SIG-M5 treated with dmso at 0.1 percent for 504 hours (cell line): ENCODE measurements around the gene XIRP1.

Source experiments
- DNase-seq: peaks from one replicate; lab custom pipeline; 2025; ENCODE audit not compliant: unreplicated experiment; lab: John Stamatoyannopoulos, UW

XIRP1 gene

DNA sequence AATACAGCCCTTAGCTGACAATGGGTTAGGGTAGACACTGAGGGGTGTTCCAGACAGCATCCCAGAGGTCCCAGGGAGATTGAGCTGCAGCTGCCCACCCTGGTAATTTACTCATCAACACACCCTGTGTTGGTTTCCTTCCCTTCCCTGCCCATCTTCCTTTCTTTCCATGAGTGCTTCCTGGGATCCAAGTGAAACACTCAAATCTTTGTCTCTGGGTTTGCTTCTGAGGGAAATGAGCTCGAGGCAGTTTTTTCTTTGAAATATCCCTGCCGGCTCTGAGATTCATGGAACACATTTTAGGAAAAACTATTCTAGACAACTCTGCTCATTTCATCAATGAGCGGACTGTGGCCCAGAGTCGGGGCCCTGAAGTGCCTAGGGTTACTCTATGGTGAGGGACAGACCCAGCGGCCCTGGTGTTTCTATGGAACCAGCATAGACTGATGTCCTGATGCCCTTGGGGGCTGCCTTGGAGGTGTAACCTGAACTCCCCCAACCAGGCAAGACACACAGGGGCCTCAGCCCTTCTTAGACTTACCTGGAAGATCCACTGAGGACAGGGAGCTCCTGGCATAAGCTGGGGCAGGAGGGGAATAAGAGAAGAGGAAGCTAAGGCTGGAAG is 24.1 kb downstream of the XIRP1 start:
- DNase-seq: no peak

DNA sequence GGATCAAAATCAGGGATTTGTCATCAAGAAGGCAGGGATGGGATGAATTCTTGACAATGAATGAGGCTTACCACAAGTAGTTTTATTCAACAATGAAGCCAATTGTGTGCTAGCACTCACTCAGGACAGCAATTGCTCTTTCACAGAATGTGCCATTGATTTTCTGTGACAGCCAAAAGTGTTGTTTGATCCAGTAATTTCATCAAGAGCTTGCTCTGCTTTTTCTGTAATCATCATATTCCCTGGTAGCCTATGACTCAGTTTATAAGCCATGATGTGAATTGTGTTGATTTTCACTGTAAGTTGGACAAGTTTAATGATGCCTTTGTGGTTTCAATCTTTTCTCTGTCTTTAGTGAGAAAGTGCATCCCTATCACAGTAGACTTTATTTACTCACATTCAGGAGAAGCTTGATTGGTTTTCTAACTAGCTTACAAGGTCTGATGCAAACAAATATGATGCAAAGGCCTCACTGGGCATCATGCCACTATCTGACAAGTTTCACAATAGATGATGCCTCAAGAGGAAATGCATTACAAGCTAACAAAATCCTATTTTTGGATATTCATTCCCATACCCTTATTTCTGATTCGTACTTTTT is 25.4 kb downstream of the XIRP1 start:
- DNase-seq: peak; percentile 60

DNA sequence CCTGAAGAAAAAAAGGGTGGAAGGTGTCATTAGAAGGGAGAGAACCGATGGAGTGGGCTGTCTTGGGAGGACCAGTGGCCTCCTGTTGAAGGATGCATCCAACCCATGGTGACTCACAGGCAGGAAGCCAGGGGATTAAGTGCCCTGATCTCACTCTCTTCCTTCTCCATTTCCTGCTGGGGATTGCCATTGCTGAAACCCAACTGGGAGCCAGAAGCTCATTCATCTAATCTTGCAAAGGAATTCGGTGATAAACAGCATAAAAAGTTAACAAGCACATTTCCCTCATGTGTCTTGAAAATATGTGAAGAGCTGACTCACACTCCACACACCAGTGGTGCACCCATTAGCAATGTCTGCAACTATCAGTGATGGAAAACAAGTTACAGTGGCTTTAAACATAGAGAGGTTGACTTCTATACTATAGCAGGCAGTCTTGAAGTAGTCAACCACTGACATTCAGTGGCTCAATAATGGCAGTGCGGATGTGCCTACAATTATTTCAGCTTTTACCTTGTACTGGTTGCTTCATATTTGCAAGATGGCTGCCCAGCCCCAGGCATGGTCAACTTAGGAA is 26.2 kb downstream of the XIRP1 start:
- DNase-seq: no peak

DNA sequence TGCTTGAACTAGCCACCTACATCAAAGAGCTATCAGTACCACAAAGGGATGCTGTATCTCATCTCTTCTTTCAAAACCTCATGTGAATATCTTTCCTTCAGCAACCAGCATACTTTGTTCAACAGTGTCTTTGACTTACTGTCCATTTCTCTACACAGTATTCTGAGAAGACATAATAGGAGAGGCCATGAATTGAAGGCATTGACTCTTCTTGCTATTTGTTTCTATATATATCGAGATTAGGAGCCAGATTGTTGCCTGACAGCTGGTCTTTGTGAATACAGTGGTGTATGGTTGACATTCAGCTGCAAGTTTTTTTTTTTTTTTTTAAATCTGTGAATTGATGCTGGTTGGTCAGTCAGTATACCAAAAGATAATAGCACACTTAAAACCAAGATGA is 26.9 kb downstream of the XIRP1 start:
- no peak for DNase-seq

DNA sequence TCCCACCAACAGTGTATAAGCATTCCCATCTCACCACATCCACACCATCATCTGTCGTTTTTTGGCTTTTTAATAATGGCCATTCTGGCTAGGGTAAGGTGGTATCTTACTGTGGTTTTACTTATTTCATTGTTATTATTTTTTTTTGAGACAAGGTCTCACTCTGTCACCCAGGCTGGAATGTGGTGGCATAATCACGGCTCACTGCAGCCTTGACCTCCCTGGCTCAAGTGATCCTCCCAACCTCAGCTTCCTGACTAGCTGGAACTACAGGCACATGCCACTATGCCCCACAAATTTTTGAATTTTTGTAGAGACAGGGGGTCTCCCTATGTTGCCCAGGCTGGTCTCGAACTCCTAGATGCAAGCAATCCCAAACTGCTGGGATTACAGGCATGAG is 28.0 kb downstream of the XIRP1 start:
- no peak for DNase-seq

DNA sequence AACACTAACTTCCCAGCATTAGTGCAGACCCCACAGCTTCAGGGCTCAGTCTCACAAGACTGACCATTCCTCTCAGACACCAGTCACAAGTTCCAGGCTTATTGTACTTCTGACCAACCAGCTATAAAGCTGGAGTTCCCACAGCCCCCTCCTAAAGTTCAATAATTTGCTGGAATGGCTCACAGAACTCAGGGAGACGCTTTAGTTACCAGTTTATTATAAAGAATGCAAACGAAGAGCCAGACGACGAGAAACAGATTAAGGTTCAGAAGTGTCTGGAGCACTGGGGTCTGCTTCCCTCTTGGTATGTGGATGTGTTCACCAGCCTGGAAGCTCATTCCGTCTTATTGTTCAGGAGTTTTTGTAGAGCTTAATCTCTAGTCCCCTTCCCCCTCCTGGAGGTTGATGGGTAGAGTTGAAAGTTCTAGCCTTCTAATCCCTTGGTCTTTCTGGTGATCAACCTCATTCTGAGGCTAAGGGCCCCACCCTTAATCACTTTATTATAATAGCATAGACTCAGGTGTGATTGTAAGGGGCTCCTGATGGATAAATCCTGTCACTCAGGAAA is 34.2 kb downstream of the XIRP1 start:
- no peak for DNase-seq

DNA sequence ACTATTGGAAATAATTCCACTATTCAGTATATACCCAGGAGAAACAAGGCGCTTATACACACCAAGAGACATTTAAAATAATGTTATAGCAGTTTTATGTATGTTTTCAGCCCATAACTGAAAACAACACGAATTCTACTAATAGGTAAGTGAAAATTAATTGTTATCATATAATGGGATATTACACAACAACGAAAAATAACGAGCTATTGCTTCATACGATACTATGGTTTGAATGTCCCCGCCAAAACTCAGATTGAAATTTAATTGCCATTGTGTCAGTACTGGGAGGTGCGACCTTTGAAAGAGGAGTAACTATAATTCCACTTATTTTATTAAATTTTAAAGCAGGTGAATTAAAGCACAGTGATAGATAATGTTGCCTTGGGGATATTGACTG is 35.0 kb downstream of the XIRP1 start:
- no peak for DNase-seq

DNA sequence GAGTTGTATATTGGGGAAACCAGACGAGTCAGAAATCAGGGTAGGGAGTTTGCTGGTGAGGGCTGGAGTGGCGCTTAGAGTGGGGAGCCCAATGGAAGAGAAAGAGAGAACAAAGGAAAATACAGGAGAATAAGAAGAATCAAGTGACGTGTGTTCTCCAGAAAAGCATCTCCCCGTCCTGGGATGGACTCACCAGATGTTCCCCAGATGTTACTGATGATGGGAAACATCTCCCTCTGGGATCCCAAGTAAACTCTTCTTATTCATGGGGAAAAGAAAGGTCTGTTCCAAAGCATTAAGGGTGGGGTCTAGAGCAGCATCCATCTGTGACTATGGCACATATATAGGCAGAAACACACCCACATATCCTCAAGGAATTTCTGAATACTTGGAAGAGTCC is 36.0 kb downstream of the XIRP1 start:
- no peak for DNase-seq

DNA sequence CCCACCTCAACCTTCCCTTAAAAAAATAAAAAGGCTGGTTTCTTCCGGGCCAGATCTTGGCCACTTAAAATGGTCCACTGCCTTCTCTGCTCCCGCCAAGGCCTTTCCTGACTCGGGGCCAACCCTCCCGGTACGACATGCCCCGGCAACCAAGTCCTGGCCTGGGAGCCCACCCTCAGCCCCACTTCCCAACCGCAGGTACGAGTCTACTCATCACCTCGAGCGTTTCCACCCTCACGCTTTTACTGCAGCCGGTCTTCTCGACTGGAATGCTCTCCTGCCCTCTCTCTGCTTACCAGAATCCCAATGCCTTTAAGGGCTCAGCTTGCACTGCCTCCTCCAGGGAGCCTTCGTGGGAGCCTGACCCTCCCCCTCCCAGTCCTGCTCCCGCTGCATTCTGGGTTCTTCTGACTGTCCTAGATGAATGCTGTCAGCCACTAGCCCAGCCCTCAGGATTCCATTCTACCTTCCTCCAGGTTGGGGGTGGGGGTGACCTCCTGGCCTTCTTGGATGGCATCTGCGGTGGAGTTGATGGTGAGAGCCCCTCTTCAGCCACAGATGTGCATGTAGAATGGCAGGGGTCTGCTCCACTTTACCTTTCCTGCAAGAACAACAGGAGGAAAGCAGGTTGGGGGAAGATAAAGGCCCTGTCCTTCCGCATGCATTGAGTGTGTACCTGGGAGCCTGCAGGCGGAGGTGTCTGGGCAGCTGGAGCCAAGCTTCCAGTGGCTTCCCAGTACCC is 37.9 kb downstream of the XIRP1 start:
- no peak for DNase-seq

DNA sequence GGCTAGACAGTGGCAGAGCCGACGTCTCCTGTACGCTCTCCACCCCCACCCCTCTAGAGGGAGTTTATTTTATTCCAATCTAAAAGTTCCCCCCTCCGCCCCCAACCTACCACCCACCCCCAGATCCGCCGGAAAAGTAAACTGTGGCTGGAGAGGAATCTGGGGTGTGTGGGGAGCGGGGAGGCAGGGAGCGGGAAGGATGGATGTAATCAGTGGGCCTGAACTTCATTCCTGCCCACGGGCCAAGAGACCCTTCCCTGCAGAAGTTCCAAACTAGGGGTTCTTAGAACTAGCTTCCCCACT is 38.5 kb downstream of the XIRP1 start:
- DNase-seq: no peak

DNA sequence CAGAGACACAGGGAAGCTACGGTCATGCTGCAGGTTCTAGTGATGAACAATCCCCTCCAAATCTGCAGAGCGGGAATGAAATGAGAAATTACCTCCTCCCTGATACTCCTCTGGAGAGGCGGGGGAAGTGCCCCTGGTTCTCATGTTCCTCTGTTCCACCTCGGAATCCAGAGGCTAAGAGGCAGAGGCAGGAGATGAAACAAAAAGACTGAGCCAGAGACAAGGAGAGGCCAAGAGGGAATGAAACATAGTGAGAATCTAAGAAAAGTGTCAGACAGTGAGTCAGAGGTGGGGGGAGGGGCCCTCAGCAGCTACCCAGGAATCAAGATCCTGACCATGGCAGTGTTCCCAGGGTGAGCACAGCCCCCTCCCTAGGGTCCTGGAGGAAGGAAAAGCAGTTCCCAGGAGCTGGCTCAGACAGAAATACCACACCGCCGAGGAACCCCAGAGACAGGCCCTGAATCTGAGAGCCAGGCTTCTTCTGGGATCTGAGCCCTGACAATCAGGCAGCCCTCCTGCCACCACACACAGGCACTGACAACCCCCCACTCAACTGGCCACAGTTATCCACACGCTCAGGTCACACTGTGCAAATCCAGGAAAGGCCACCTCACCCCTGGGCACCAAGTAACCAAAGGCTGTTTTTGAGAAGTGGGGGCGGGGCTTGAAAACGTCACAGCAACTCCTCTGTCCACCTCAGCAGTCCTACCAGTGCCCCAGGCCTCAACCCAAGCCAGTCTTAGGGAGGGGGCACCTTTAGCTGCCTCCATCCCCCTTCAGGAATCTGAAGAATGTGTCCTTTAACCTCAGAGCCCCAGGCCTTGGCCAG is 41.4 kb downstream of the XIRP1 start:
- peak; percentile 42 for DNase-seq

DNA sequence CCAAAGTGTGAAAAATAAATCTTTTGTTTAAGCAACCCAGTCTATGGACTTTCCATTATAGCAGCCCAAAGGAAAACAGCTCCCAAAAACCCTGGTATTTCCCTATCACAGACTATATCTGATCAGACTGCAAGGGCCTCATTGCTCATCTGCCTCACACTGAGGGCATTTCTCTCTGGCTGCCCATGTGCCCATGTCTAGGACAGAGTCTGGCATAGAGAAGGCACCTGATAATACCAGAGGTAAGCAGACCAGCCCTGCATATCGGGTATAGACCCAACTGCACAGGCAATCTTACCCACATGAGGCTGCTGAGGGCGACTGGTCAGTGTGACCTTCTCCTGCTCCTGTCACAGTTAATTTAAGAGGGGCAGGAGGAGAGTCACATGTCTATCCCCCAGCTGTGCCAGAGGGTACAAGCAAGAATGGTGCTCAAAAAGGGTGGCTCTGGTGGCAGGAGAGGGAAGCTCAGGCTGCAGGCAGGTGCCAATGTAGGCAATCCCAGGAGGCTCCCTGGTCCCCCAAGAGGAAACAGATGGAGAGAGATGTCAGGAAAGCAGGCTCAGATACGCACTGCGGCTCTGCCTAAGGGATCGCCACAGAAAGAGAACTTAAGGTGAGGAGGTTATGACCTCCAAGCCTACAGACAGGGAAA is 42.1 kb downstream of the XIRP1 start:
- no peak for DNase-seq

DNA sequence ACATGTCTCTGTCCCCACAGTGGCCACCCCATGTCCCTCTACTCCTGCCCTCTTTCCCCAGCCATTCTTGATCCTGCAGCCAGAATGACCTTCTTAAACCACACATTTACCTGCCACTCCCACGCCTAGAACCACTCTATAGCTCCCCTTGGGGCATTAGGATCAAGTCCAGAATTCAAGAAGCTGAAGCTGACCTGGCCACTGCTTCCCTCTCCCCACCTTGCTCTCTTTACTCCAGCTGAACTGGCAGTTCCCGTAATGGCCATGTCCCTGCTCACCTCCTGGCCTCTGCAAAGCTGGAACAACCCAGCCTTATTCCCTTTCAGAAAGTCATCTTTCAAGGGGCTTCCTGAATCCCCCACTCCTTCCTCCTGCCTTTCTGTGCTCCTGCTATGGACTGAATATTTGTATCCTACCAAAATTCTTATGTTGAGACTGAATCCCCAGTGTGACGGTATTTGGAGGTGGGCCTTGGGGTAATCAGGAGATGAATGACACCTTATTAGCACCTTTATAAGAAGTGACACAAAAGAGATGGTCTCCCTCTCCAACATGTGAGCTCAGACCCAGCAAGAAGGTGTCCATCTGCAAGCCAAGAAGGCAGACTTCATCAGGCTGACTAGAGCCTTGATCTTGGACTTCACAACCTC is 42.8 kb downstream of the XIRP1 start:
- DNase-seq: no peak

DNA sequence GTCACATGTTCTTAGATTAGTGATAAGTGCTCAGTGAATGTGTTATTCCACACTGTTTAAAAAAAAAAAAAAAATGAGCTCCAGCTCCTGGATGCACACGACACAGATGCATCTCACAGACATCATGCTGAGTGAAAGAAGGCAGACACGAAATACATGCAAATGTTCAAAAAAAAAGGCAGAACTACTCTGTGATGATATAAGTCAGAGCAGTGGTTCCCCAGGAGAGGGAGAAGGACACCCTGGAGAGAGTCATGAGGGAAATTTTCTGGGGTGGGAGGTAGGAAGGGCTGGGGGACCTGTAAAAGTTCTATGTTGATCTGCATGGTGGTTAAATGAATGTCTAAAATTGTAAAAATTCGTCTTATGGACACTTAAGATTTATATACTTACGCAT is 43.3 kb downstream of the XIRP1 start:
- no peak for DNase-seq

DNA sequence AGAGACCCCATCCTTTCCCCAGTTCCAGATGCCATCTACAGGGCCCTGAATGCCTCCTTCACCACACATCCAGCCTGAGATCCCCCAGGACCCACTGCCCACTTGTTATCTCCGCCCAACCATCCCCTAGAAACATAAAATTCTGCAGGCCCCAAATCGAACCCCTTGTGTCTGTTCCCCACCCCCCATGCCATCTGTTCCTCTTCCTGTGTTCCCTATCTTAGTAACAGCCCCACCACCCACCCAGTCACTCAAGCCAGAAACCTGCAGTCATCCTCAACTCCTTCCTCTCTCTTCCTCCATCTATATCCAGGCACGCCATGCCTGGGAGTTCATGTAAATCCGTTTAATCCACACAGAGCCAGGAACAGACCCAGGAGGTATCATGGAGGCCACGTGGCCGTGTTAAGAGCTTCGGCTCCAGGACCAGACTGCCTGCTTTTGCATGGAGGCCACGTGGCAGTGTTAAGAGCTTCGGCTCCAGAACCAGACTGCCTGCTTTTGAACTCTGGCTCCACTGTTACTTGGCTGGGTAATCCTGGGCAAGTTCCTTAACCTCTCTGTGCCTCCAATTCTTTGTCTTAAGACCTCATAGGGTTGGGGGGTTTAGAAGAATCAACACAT is 43.8 kb downstream of the XIRP1 start:
- DNase-seq: peak; percentile 49

DNA sequence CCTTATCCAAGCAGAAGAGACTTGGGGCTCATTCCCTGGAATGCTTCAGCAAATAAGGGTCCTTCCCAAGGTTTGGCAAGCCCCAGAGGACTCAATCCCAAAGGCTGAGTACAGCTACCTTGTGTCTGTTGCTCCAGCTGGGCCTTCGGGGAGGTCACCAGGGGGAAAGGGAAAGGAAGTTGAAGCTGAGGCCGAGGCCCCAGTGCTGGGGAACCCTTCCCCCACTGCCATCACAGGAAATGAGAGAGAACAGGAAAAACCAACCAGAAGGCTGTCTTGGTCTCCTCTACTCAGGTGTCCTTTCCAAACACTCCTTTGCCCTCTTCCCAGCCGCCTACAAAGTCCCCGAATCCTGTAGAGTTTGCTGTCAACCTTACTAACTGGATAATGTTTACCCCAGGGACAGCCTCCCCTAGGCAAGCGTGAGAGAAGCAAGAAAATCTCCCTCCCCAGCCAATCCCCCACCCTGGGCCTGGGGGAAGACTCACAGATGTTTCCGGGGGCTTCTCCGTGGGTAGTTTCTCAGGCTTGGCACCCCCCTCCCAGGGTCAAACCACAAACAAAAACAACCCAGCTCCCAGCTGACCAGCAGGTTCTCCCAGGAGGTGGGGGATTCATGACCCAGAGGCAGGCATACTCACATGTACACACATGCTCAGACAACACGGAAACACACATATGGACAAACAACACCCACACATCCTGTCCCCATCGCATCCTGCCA is 44.5 kb downstream of the XIRP1 start:
- DNase-seq: peak; percentile 44

DNA sequence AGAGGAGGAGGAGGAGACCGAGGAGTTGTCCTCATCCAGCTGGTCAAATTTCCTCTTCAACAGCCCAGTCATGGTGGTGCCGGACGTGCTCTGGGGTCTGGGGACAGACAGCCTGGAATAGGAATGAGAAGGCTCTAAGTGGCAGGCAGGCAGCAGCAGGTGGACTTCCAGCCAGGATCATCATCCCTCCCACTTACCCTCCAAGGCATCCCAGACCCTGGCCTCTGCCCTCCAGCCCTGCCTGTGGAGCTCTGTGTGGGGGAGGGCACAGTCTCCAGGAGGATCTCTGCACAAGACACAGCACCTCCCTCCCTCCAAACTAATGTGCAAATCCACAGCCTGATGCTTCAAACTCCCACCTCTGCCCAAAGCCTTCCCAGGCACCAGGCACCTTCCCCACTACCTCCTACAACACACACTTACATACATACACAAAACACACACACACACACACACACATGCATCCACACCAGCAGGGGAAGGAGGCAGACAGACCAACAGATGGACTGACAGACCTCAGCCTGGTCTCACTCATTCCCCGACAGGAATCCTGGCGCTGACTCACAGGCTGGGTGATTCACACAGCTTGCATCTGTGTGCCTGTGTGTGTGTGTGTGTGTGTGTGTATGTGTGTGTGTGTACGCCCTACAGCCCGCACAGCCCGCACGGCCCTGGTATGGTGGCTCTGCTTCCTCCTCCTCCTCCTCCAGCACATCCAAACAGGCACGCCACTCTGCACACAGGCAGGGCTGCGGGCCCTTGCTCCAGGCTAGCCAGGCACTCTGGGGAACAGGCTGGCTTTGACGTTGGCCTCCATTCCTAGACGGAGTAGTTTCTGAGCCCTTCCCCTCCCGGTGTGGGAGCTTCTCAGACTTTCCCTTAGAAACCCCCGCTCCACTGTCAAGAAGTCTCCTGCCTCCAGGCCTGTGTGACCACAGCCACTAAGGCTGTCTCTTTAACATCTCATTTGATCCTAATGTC is 45.5 kb downstream of the XIRP1 start:
- peak; percentile 77 for DNase-seq

DNA sequence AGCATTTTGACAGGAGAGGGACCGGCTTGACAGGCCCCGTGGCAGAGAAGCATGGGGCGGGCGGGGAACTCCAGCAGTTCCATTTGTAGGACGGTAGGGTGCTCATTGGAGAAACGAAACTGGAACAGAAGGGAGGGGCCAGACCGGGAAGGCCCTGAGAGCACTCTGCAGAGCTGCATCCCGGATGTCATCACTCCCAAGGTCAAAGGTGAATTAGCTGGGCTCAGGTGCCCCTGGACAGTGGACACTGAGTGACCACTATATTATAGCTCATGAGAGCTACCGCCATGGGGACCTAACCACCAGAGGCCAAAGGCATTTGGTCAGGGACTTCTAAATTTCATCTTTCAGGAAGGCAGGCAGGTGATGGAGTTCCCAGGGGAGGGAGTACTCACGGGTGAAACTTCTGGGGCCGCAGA is 46.3 kb downstream of the XIRP1 start:
- DNase-seq: peak; percentile 85
